Liver (tissue), 9 donors: ENCODE results near the gene TRIM5. TPM values are rescaled to one million over a fixed set of nuclear protein-coding genes. Genes with fewer than 3 reads are reported as not detected.

Experiments used
- DNase-seq: peaks from one replicate; pipeline ENCODE4 v3.0.0-alpha.2; 2017; ENCODE audit warnings: low spot score
- H3K27ac ChIP-seq, 2 donors: one replicate each; pipeline ENCODE4 v1.7.0; 2013; ENCODE audit warnings: inconsistent platforms in 2 of 2, low read length in 2 of 2, control low read depth in 1 of 2, low read depth in 1 of 2, mild to moderate bottlenecking in 1 of 2
- H3K27me3 ChIP-seq, 4 donors: one replicate each; pipeline versions ENCODE4 v1.6.1 to v1.7.0; 2013; ENCODE audit warnings: low read length in 3 of 4, inconsistent platforms in 1 of 4, mild to moderate bottlenecking in 1 of 4, moderate library complexity in 1 of 4; ENCODE audit not compliant: control insufficient read depth in 4 of 4, insufficient read depth in 4 of 4
- H3K36me3 ChIP-seq, 4 donors: one replicate each; pipeline versions ENCODE4 v1.6.1 to v1.7.0; 2013; ENCODE audit warnings: low read length in 3 of 4, mild to moderate bottlenecking in 3 of 4, low read depth in 1 of 4, moderate library complexity in 1 of 4; ENCODE audit not compliant: control insufficient read depth in 4 of 4, insufficient read depth in 3 of 4
- H3K4me1 ChIP-seq, 4 donors: one replicate each; pipeline versions ENCODE4 v1.6.1 to v1.7.0; 2013; ENCODE audit warnings: low read length in 3 of 4, mild to moderate bottlenecking in 3 of 4, moderate library complexity in 1 of 4; ENCODE audit not compliant: control insufficient read depth in 4 of 4, insufficient read depth in 4 of 4
- H3K4me3 ChIP-seq, 3 donors: one replicate each; pipeline versions ENCODE4 v1.6.1 to v1.7.0; 2013; ENCODE audit warnings: low read length in 3 of 3, control low read depth in 1 of 3, low read depth in 1 of 3, mild to moderate bottlenecking in 1 of 3
- H3K9ac ChIP-seq, 2 donors: one replicate each; pipeline ENCODE4 v1.7.0; 2013; ENCODE audit warnings: low read length in 2 of 2, mild to moderate bottlenecking in 2 of 2, moderate library complexity in 2 of 2, control low read depth in 1 of 2, low read depth in 1 of 2
- H3K9me3 ChIP-seq, 4 donors: one replicate each; pipeline versions ENCODE4 v1.6.1 to v1.7.0; 2013; ENCODE audit warnings: low read length in 3 of 4; ENCODE audit not compliant: control insufficient read depth in 4 of 4
- ATF3 ChIP-seq: IDR thresholded peaks from 2 replicates; pipeline ENCODE4 v1.6.1; 2016; ENCODE audit warnings: antibody characterized with exemption
- EGR1 ChIP-seq, 2 donors: IDR thresholded peaks; 2 replicates each; pipeline ENCODE4 v1.6.1; 2016 to 2018; ENCODE audit warnings: antibody characterized with exemption in 2 of 2, low read depth in 2 of 2
- FOXA1 ChIP-seq: IDR thresholded peaks from 2 replicates; pipeline ENCODE4 v1.6.1; 2016; ENCODE audit warnings: antibody characterized with exemption
- FOXA2 ChIP-seq: IDR thresholded peaks from 2 replicates; pipeline ENCODE4 v1.6.1; 2016; ENCODE audit warnings: antibody characterized with exemption
- GABPA ChIP-seq, 2 donors: IDR thresholded peaks in 1 of 2; conservative IDR thresholded peaks in 1 of 2; 2 replicates each; pipeline ENCODE4 v1.6.1; 2016; ENCODE audit warnings: antibody characterized with exemption in 2 of 2, mild to moderate bottlenecking in 1 of 2, moderate library complexity in 1 of 2
- HNF4A ChIP-seq, 2 donors: conservative IDR thresholded peaks; 2 replicates each; pipeline ENCODE4 v1.6.1; 2016; ENCODE audit warnings: antibody characterized with exemption in 2 of 2, mild to moderate bottlenecking in 2 of 2
- HNF4G ChIP-seq: IDR thresholded peaks from 2 replicates; pipeline ENCODE4 v1.6.1; 2016; ENCODE audit warnings: antibody characterized with exemption
- JUND ChIP-seq, 2 donors: IDR thresholded peaks; 2 replicates each; pipeline ENCODE4 v1.6.1; 2016; ENCODE audit warnings: antibody characterized with exemption in 2 of 2
- NR2F2 ChIP-seq: IDR thresholded peaks from 2 replicates; pipeline ENCODE4 v1.6.1; 2016; ENCODE audit warnings: antibody characterized with exemption
- RAD21 ChIP-seq, 2 donors: IDR thresholded peaks; 2 replicates each; pipeline ENCODE4 v1.6.1; 2016; ENCODE audit warnings: antibody characterized with exemption in 2 of 2, mild to moderate bottlenecking in 2 of 2
- RXRA ChIP-seq, 2 donors: IDR thresholded peaks; 2 replicates each; pipeline ENCODE4 v1.6.1; 2017 to 2018; ENCODE audit warnings: antibody characterized with exemption in 2 of 2, mild to moderate bottlenecking in 1 of 2
- SP1 ChIP-seq: IDR thresholded peaks from 2 replicates; pipeline ENCODE4 v1.6.1; 2018; ENCODE audit warnings: antibody characterized with exemption, mild to moderate bottlenecking
- TAF1 ChIP-seq: conservative IDR thresholded peaks from 2 replicates; pipeline ENCODE4 v1.6.1; 2016; ENCODE audit warnings: antibody characterized with exemption, mild to moderate bottlenecking
- YY1 ChIP-seq: IDR thresholded peaks from 2 replicates; pipeline ENCODE4 v1.6.1; 2016; ENCODE audit warnings: antibody characterized with exemption, mild to moderate bottlenecking
- ZBTB33 ChIP-seq: IDR thresholded peaks from 2 replicates; pipeline ENCODE4 v1.6.1; 2016; ENCODE audit warnings: antibody characterized with exemption
- WGBS: extraction: QIAGEN DNeasy Blood & Tissue Kit; methylation state at CpG from one replicate; pipeline ENCODE4 v1.1.7; 2013; 5-methylcytosine and 5-hydroxymethylcytosine counted together
- polyA plus RNA-seq, 2 donors: library from polyadenylated mRNA; stranded (reverse) in 1 of 2; unstranded in 1 of 2; fragments of 200-250 nt in 1 of 2; fragments of >200 nt in 1 of 2; fragmentation: Nextera tagmentation in 1 of 2; extraction: Ambion mirVana in 1 of 2; gene quantifications; one replicate each; pipeline versions ENCODE4 v1.2.1 to v1.2.3, GENCODE V29; 2013 to 2015
- total RNA-seq, 2 donors: library from RNA; depleted of rRNA; stranded (reverse); fragments of >200 nt; gene quantifications; one replicate each; pipeline ENCODE4 v1.2.3, GENCODE V29; 2014
- TF ChIP-seq, protein P1 (sequence below): IDR thresholded peaks from 2 replicates; pipeline ENCODE4 v1.6.1; 2016; ENCODE audit warnings: antibody characterized with exemption, mild to moderate bottlenecking
- TF ChIP-seq, protein P2 (sequence below): fragments of 150-350 bp; IDR thresholded peaks from 2 replicates; pipeline ENCODE4 v1.5.1; 2017; ENCODE audit warnings: improper control_type of control experiment, low read depth, low read length; ENCODE audit not compliant: missing input control
- TF ChIP-seq, protein P3 (sequence below): IDR thresholded peaks from 2 replicates; pipeline ENCODE4 v1.6.1; 2016; ENCODE audit warnings: antibody characterized with exemption
- donor health status: healthy.
- donor health status: healthy.
- donor health status: healthy.
- donor health status: healthy.
- donor health status: healthy.

Gene TRIM5
- total and polyA plus RNA-seq, 4 donors = 7.8 to 20.2 (median 13.1) TPM

DNA sequence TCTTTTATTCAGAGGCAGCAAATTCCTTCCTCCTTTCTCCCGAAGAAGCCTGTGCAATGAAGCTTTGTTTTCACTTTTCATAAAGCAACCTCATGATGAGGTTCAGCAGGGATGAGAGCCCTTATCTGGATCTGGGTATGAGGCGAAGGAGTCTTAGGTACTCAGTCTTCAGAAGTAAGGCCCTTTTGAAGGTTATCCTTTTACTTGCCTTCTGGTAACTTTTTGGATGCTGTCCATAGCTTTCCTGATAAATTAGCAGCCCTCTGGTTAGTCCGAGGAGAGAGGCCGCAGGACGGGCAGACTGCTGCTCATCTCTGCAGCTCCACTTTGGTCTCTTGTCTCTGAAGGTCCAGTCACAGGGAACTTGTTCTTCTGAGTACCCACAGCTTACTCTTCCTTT is 5.9 kb upstream of the TRIM5 start:
- no peaks in the 10 kb centered on the region for H3K9me3 ChIP-seq
- WGBS = 52% methylated on average over 5 of the region's 5 CpGs
- H3K4me1 ChIP-seq = peaks cover 0 to 6% (median 2%) of the 10 kb centered on the region in 4 donors
- H3K4me3 ChIP-seq = peak overlapping the region in 2 of 3 donors; percentile 30 to 39
- H3K27ac ChIP-seq = peak overlapping the region; percentile 71 to 76
- DNase-seq = no peak
- TF ChIP-seq, protein P1, sequence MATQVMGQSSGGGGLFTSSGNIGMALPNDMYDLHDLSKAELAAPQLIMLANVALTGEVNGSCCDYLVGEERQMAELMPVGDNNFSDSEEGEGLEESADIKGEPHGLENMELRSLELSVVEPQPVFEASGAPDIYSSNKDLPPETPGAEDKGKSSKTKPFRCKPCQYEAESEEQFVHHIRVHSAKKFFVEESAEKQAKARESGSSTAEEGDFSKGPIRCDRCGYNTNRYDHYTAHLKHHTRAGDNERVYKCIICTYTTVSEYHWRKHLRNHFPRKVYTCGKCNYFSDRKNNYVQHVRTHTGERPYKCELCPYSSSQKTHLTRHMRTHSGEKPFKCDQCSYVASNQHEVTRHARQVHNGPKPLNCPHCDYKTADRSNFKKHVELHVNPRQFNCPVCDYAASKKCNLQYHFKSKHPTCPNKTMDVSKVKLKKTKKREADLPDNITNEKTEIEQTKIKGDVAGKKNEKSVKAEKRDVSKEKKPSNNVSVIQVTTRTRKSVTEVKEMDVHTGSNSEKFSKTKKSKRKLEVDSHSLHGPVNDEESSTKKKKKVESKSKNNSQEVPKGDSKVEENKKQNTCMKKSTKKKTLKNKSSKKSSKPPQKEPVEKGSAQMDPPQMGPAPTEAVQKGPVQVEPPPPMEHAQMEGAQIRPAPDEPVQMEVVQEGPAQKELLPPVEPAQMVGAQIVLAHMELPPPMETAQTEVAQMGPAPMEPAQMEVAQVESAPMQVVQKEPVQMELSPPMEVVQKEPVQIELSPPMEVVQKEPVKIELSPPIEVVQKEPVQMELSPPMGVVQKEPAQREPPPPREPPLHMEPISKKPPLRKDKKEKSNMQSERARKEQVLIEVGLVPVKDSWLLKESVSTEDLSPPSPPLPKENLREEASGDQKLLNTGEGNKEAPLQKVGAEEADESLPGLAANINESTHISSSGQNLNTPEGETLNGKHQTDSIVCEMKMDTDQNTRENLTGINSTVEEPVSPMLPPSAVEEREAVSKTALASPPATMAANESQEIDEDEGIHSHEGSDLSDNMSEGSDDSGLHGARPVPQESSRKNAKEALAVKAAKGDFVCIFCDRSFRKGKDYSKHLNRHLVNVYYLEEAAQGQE = no peak
- TF ChIP-seq NR2F2 (no peak), YY1 (no peak), FOXA2 (no peak), GABPA (IDR thresholded peaks at IDR 0.05 in 1 of 2, conservative IDR thresholded peaks at IDR 0.05 in 1 of 2) (no peak), EGR1 (IDR thresholded peaks at IDR 0.05; ENCODE audit: low read depth in 2 of 2) (no peak), ZBTB33 (no peak), RAD21 (IDR thresholded peaks at IDR 0.05) (no peak), RXRA (IDR thresholded peaks at IDR 0.05) (no peak), HNF4A (conservative IDR thresholded peaks at IDR 0.05) (no peak), JUND (IDR thresholded peaks at IDR 0.05) (no peak), HNF4G (no peak), ATF3 (no peak), FOXA1 (no peak), SP1 (no peak)
- TF ChIP-seq, protein P2, sequence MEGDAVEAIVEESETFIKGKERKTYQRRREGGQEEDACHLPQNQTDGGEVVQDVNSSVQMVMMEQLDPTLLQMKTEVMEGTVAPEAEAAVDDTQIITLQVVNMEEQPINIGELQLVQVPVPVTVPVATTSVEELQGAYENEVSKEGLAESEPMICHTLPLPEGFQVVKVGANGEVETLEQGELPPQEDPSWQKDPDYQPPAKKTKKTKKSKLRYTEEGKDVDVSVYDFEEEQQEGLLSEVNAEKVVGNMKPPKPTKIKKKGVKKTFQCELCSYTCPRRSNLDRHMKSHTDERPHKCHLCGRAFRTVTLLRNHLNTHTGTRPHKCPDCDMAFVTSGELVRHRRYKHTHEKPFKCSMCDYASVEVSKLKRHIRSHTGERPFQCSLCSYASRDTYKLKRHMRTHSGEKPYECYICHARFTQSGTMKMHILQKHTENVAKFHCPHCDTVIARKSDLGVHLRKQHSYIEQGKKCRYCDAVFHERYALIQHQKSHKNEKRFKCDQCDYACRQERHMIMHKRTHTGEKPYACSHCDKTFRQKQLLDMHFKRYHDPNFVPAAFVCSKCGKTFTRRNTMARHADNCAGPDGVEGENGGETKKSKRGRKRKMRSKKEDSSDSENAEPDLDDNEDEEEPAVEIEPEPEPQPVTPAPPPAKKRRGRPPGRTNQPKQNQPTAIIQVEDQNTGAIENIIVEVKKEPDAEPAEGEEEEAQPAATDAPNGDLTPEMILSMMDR = no peak
- TF ChIP-seq, protein P3, sequence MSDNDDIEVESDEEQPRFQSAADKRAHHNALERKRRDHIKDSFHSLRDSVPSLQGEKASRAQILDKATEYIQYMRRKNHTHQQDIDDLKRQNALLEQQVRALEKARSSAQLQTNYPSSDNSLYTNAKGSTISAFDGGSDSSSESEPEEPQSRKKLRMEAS = no peak
- H3K36me3 ChIP-seq = no peaks in the 10 kb centered on the region
- H3K9ac ChIP-seq = peak overlapping the region in 1 of 2 donors; percentile 8
- H3K27me3 ChIP-seq = no peaks in the 10 kb centered on the region

DNA sequence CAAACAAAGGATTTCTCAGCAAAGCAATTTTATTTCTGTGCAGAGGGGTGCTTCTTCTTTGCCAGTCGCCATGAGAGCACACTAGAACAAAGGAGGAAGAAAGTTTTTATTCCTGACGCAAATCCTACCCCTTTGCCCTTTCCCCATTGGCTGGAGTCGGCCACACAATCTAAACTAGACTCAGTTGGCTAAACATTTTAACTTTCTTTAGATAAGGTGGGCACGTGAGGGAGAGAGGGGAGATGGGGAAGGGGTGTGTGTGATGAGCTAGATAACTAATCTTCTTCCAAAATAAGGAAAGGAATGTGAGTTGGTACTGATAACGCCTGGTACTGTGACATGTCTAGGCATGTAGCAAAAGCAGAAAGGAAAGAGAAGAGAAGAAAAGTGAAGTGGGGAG is 5.3 kb upstream of the TRIM5 start:
- peak overlapping the region; percentile 30 to 48 for H3K9ac ChIP-seq
- peaks cover 0 to 6% (median 3%) of the 10 kb centered on the region in 4 donors for H3K4me1 ChIP-seq
- no peak for DNase-seq
- WGBS = 40% methylated on average over 5 of the region's 5 CpGs
- no peaks in the 10 kb centered on the region for H3K27me3 ChIP-seq
- peak overlapping the region; percentile 71 to 76 for H3K27ac ChIP-seq
- H3K4me3 ChIP-seq = peak overlapping the region; percentile 16 to 39 (median 30)
- no peaks in the 10 kb centered on the region for H3K36me3 ChIP-seq
- H3K9me3 ChIP-seq = no peaks in the 10 kb centered on the region
- no peak for TF ChIP-seq TAF1
- no peak for TF ChIP-seq FOXA2
- no peak for TF ChIP-seq ZBTB33
- no peak for TF ChIP-seq FOXA1
- no peak for TF ChIP-seq RAD21 (IDR thresholded peaks at IDR 0.05)
- no peak for TF ChIP-seq EGR1 (IDR thresholded peaks at IDR 0.05; ENCODE audit: low read depth in 2 of 2)
- TF ChIP-seq GABPA (IDR thresholded peaks at IDR 0.05 in 1 of 2, conservative IDR thresholded peaks at IDR 0.05 in 1 of 2) = no peak
- TF ChIP-seq NR2F2 = no peak
- TF ChIP-seq, protein P1 = no peak
- TF ChIP-seq HNF4A (conservative IDR thresholded peaks at IDR 0.05) = no peak
- no peak for TF ChIP-seq RXRA (IDR thresholded peaks at IDR 0.05)
- no peak for TF ChIP-seq ATF3
